GM23338 (cell line): Measurements from ENCODE around the gene CFAP298. TPM values are rescaled to one million over a fixed set of nuclear protein-coding genes. Genes with fewer than 3 reads are reported as not detected.

Experiments
- ATAC-seq: fragments of 200-7000 bp; cut with Tn5 transposase; 3 replicates; pipeline ENCODE4 v1.9.1; 2020
- DNase-seq: peaks from one replicate; pipeline ENCODE4 v3.0.0-alpha.2; 2015; ENCODE audit warnings: low spot score
- H2AFZ ChIP-seq: fragments of 200-600 bp; sonication (generic); 2 replicates; pipeline ENCODE4 v1.8.0; 2016; ENCODE audit warnings: antibody characterized with exemption, mild to moderate bottlenecking, moderate library complexity
- H3F3A ChIP-seq: fragments of 200-600 bp; sonication (generic); replicated peaks from 2 replicates; pipeline ENCODE4 v1.8.0; 2017; ENCODE audit warnings: antibody characterized with exemption, mixed run types, low read depth
- H3K27ac ChIP-seq: fragments of 200-600 bp; sonication (generic); 2 replicates; pipeline ENCODE4 v1.6.1; 2016; ENCODE audit warnings: low read depth
- H3K27me3 ChIP-seq: fragments of 200-600 bp; sonication (generic); 2 replicates; pipeline ENCODE4 v1.8.0; 2016; ENCODE audit warnings: mild to moderate bottlenecking, mixed run types, moderate library complexity; ENCODE audit not compliant: insufficient read depth
- H3K36me3 ChIP-seq: fragments of 200-600 bp; sonication (generic); 2 replicates; pipeline ENCODE4 v1.8.0; 2016; ENCODE audit warnings: mild to moderate bottlenecking; ENCODE audit not compliant: insufficient read depth
- H3K4me1 ChIP-seq: fragments of 200-600 bp; sonication (generic); 2 replicates; pipeline ENCODE4 v1.8.0; 2016; ENCODE audit warnings: mild to moderate bottlenecking, moderate library complexity; ENCODE audit not compliant: insufficient read depth
- H3K4me2 ChIP-seq: fragments of 200-600 bp; sonication (generic); 2 replicates; pipeline ENCODE4 v1.7.1; 2017; ENCODE audit warnings: mixed run types
- H3K4me3 ChIP-seq: fragments of 200-600 bp; sonication (generic); 2 replicates; pipeline ENCODE4 v1.6.1; 2016; ENCODE audit warnings: mixed run types
- H3K79me2 ChIP-seq: fragments of 200-600 bp; sonication (generic); replicated peaks from 2 replicates; pipeline ENCODE4 v1.8.0; 2017; ENCODE audit warnings: mild to moderate bottlenecking; ENCODE audit not compliant: insufficient read depth
- H3K9me2 ChIP-seq: fragments of 200-600 bp; sonication (generic); 2 replicates; pipeline ENCODE4 v1.8.0; 2017; ENCODE audit not compliant: insufficient read depth
- H4K20me1 ChIP-seq: fragments of 200-600 bp; sonication (generic); replicated peaks from 2 replicates; pipeline ENCODE4 v1.8.0; 2017; ENCODE audit warnings: mild to moderate bottlenecking; ENCODE audit not compliant: insufficient read depth
- H3K27ac Mint-ChIP-seq: 2 replicates; pipeline ENCODE4 v1.8.0; 2020; ENCODE audit warnings: inconsistent platforms, mild to moderate bottlenecking, moderate library complexity, mixed read lengths
- H3K27me3 Mint-ChIP-seq: 3 replicates; pipeline ENCODE4 v1.8.0; 2022; ENCODE audit warnings: low read depth, mild to moderate bottlenecking, moderate library complexity, mixed read lengths, inconsistent platforms; ENCODE audit not compliant: insufficient read depth, poor library complexity
- H3K36me3 Mint-ChIP-seq: 3 replicates; pipeline ENCODE4 v1.8.0; 2021; ENCODE audit warnings: low read depth, mild to moderate bottlenecking, inconsistent platforms, moderate library complexity, mixed read lengths
- H3K4me1 Mint-ChIP-seq: 3 replicates; pipeline ENCODE4 v1.8.0; 2020; ENCODE audit warnings: mild to moderate bottlenecking, inconsistent platforms, mixed read lengths
- H3K4me3 Mint-ChIP-seq: 3 replicates; pipeline ENCODE4 v1.8.0; 2021; ENCODE audit warnings: moderate library complexity, mild to moderate bottlenecking, inconsistent platforms, mixed read lengths
- H3K9me3 Mint-ChIP-seq: 3 replicates; pipeline ENCODE4 v1.8.0; 2020; ENCODE audit warnings: moderate library complexity, mild to moderate bottlenecking, inconsistent platforms, mixed read lengths
- CREB1 ChIP-seq: fragments of 250-450 bp; sonication (Bioruptor Pico); IDR thresholded peaks from 2 replicates; pipeline ENCODE4 v1.5.0; 2020; ENCODE audit warnings: low read depth, mild to moderate bottlenecking, moderate library complexity
- CTCF ChIP-seq, 2 experiments: fragments of 200-600 bp in 1 of 2; sonication (generic) in 1 of 2; conservative IDR thresholded peaks; 2 replicates each; pipeline versions ENCODE4 v1.5.1 to v1.6.1; 2016 to 2017; ENCODE audit warnings: antibody characterized with exemption in 2 of 2, low read depth in 2 of 2, mild to moderate bottlenecking in 2 of 2, moderate library complexity in 1 of 2
- EZH2 ChIP-seq: fragments of 200-600 bp; sonication (generic); IDR thresholded peaks from one replicate; pipeline ENCODE4 v1.8.0; 2017; ENCODE audit warnings: antibody characterized with exemption, mild to moderate bottlenecking, low read depth; ENCODE audit not compliant: unreplicated experiment
- EZH2phosphoT487 ChIP-seq: fragments of 200-600 bp; sonication (generic); IDR thresholded peaks from one replicate; pipeline ENCODE4 v1.8.1; 2018; ENCODE audit warnings: antibody characterized with exemption; ENCODE audit not compliant: unreplicated experiment
- JUNB ChIP-seq: IDR thresholded peaks from one replicate; pipeline ENCODE4 v1.6.1; 2016; ENCODE audit warnings: antibody characterized with exemption; ENCODE audit not compliant: unreplicated experiment
- NANOG ChIP-seq: IDR thresholded peaks from 2 replicates; pipeline ENCODE4 v1.6.1; 2016; ENCODE audit warnings: antibody characterized with exemption, borderline replicate concordance
- POLR2AphosphoS5 ChIP-seq: IDR thresholded peaks from 2 replicates; pipeline ENCODE4 v1.6.1; 2016; ENCODE audit warnings: antibody characterized with exemption, low read depth
- REST ChIP-seq: IDR thresholded peaks from one replicate; pipeline ENCODE4 v1.6.1; 2018; ENCODE audit warnings: antibody characterized with exemption; ENCODE audit not compliant: unreplicated experiment
- STAT1 ChIP-seq: IDR thresholded peaks from one replicate; pipeline ENCODE4 v1.6.1; 2016; ENCODE audit warnings: antibody characterized with exemption; ENCODE audit not compliant: unreplicated experiment
- ZNF114 ChIP-seq: fragments of 250-450 bp; sonication (Bioruptor Pico); IDR thresholded peaks from 2 replicates; pipeline ENCODE4 v1.5.0; 2020; ENCODE audit warnings: mild to moderate bottlenecking, moderate library complexity
- ZNF331 ChIP-seq: fragments of 250-450 bp; sonication (Bioruptor Pico); IDR thresholded peaks from 2 replicates; pipeline ENCODE4 v1.5.0; 2020; ENCODE audit warnings: low read depth, mild to moderate bottlenecking, moderate library complexity
- ZNF462 ChIP-seq: fragments of 250-450 bp; sonication (Bioruptor Pico); IDR thresholded peaks from 2 replicates; pipeline ENCODE4 v1.5.0; 2020; ENCODE audit warnings: mild to moderate bottlenecking, moderate library complexity
- polyA plus RNA-seq: library from polyadenylated mRNA; unstranded; fragments of >200 nt; fragmentation: Nextera tagmentation; extraction: Ambion mirVana; gene quantifications from 2 replicates; pipeline ENCODE4 v1.2.1, GENCODE V29; 2016
- total RNA-seq: library from RNA; depleted of rRNA; stranded (reverse); fragments of >200 nt; shearing (Covaris generic); gene quantifications from 2 replicates; pipeline ENCODE4 v1.2.3, GENCODE V29; 2014
- TF ChIP-seq, protein P1 (sequence below): IDR thresholded peaks from 2 replicates; pipeline ENCODE4 v1.6.1; 2016; ENCODE audit warnings: antibody characterized with exemption

The CFAP298 gene
- total and polyA plus RNA-seq, 2 experiments from 2014 or later = 46.6 to 157 TPM

DNA sequence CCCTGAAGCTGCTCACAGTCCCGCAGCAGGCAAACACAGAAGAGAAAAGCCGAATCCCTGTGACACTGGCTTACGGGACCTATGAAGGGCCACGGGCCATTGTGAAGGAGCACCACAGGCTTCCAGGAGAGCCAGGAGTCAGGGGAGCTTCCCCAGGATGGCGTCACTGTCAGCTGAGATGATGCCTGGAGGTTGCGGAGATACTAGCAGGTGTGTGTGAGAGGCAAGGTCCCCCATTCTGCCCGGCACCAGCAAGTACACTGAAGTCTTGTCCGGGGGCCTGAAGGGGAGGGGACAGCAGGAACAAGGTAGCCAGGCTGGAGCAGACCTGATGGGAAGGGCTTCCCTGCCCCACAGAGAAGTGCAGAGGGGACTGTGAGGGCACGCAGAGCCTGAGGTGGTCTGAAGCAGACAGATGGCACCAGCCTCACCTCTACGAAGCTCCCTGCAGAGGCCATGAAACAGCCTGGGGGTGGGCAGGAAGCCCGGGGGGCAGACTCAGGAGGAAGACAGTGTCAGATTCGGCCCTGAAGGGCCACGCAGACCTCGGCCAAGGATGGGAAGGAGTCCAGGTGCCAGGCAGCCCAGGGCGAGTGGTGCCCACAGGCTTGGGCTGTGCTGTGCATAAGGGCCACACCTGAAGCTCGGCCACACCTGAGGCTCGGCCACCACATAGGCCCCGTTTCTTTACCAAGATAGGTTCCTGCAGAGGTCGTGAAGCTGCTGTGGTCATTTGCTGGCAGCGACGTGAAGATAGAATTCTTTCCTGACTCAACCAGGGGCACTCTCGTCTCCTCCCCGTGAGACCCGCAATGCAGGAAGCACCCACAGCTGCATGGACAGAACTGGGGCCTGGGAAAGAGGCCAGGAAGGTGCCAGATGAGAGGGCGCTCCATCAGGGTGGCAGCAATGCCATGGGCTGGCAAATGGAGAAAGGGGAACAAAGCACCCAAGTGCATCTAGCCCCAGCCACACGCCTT is 36.9 kb downstream of the CFAP298 start:
- Histone ChIP-seq H3K4me2 (no peak overlapping the region), H3K9me2 (no peaks in the 10 kb centered on the region)

More for the DNA sequence above, 36.9 kb downstream of the CFAP298 start:
- ATAC-seq = no peak
- H3K4me1 Mint-ChIP-seq = peaks cover 11% of the 10 kb centered on the region
- Histone ChIP-seq H3K4me3 (no peak overlapping the region), H3K36me3 (no peaks in the 10 kb centered on the region), H3F3A (no peaks in the 10 kb centered on the region), H3K79me2 (no peaks in the 10 kb centered on the region), H2AFZ (no peak overlapping the region), H3K27ac (no peak overlapping the region), H3K4me1 (peaks cover 2% of the 10 kb centered on the region), H4K20me1 (no peaks in the 10 kb centered on the region), H3K27me3 (no peaks in the 10 kb centered on the region)
- TF ChIP-seq CTCF (conservative IDR thresholded peaks at IDR 0.05; ENCODE audit: low read depth in 2 of 2) (no peak), CREB1 (no peak), JUNB (no peak), NANOG (no peak), POLR2AphosphoS5 (no peak), ZNF331 (CRISPR knock-in tag) (no peak), EZH2 (no peak), ZNF462 (no peak), EZH2phosphoT487 (no peak), REST (no peak), ZNF114 (CRISPR knock-in tag) (no peak), STAT1 (no peak)
- TF ChIP-seq, protein P1, sequence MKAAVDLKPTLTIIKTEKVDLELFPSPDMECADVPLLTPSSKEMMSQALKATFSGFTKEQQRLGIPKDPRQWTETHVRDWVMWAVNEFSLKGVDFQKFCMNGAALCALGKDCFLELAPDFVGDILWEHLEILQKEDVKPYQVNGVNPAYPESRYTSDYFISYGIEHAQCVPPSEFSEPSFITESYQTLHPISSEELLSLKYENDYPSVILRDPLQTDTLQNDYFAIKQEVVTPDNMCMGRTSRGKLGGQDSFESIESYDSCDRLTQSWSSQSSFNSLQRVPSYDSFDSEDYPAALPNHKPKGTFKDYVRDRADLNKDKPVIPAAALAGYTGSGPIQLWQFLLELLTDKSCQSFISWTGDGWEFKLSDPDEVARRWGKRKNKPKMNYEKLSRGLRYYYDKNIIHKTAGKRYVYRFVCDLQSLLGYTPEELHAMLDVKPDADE = no peak
- peaks cover 9% of the 10 kb centered on the region for H3K27me3 Mint-ChIP-seq
- H3K36me3 Mint-ChIP-seq = peaks cover 3% of the 10 kb centered on the region; the same call in 1 of the 3 replicates
- H3K27ac Mint-ChIP-seq = no peak overlapping the region
- no peak for DNase-seq
- H3K9me3 Mint-ChIP-seq = peaks cover 4% of the 10 kb centered on the region; the same call in 2 of the 3 replicates
- no peak overlapping the region; the same call in 2 of the 3 replicates for H3K4me3 Mint-ChIP-seq
